NB4 (cell line): ENCODE data around the gene STAM.

Experiments used
- DNase-seq: peaks from one replicate; pipeline ENCODE4 v3.0.0; 2010; ENCODE audit warnings: low read depth
- H3K4me3 ChIP-seq: one replicate; pipeline ENCODE4 v1.5.1; 2011; ENCODE audit warnings: mild to moderate bottlenecking, low read depth, low read length, moderate library complexity
- CTCF ChIP-seq: IDR thresholded peaks from one replicate; pipeline ENCODE4 v1.5.1; 2012; ENCODE audit warnings: low read depth, low read length
- MYC ChIP-seq: IDR thresholded peaks from 2 replicates; pipeline ENCODE4 v1.6.1; 2011; ENCODE audit warnings: low read depth, low read length
- POLR2A ChIP-seq: IDR thresholded peaks from 2 replicates; pipeline ENCODE4 v1.6.1; 2011; ENCODE audit warnings: mild to moderate bottlenecking; ENCODE audit not compliant: insufficient read length; ENCODE audit errors: extremely low read depth
- TF ChIP-seq, protein P1 (sequence below): IDR thresholded peaks from 2 replicates; pipeline ENCODE4 v1.6.1; 2011; ENCODE audit warnings: low read depth, low read length

Gene STAM

DNA sequence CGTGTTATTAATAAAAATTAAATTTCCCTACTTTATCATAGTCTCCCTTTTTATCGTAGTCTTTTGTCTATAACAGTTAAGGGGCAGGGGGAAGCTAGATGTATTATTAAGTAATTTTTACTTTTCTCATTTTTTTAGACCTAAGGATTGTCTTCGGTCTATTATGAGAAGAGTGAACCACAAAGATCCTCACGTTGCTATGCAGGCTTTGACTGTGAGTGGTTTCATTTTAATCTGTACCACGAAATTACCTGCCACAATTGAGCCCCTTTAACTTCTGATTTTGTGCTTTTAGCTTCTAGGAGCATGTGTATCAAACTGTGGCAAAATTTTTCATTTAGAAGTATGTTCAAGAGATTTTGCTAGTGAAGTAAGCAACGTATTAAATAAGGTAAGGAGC is 40.6 kb downstream of the STAM start:
- no peak overlapping the region for H3K4me3 ChIP-seq
- no peak for DNase-seq
- TF ChIP-seq POLR2A (no peak), CTCF (no peak), MYC (no peak)
- TF ChIP-seq, protein P1, sequence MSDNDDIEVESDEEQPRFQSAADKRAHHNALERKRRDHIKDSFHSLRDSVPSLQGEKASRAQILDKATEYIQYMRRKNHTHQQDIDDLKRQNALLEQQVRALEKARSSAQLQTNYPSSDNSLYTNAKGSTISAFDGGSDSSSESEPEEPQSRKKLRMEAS, result no peak

DNA sequence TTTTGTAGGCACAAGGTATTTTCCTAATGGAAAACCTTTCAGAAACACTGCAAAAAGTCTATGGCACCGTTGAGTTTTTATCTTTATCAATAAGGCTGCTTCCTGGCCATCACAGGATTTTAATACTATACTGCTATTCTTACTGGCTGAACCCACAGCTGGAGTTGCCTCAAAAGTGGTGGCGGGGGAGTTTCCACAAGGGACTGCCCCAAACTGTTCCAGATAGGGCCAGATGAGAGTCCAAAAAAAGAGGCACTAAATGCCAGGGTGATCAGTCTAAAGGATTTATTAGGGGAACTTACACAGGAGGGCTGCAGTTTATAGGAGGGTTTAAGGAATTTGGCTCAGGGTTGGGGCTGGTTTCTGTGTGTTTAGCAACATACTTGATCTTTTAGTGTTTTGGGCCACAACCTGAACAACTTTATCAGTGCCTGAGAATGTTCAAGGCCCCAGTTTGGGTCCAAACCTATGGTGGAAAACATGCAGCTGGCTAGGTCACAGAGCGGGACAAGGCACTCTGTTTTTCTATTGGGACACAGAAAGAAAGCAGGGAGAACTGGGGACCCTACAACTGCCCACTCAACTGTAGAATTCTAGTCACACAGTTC is 41.4 kb downstream of the STAM start:
- peak; percentile 10 for DNase-seq
- no peak overlapping the region for H3K4me3 ChIP-seq
- TF ChIP-seq, protein P1, result no peak
- TF ChIP-seq MYC, result no peak
- no peak for TF ChIP-seq POLR2A
- no peak for TF ChIP-seq CTCF

DNA sequence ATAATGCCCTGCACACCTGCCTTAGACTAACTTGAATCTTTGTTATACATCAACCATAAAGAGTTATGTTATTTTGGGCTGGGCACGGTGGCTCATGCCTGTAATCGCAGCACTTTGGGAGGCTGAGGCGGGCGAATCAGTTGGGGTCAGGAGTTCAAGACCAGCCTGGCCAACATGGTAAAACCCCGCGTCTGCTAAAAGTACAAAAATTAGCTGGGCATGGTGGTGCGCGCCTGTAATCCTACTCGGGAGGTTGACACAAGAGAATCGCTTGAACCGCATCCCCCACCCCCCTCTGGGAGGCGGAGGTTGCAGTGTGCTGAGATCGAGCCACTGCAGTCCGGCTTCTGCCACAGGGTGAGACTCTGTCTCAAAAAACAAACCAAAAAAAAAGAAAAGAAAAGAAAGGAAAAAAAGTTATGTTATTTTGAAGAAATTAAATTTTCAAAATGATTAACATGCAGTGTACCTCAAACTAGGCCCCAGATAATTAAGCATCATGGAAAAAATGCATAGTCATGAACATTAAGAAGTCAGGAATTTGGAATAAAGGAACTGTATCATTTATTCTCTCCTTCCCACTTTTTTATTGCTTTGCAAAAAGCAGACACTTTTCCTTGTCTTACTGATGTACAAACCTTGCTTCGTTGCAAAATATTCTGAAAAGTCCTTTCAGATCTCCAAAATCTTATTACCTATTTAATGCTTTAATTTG is 43.3 kb downstream of the STAM start:
- no peak overlapping the region for H3K4me3 ChIP-seq
- DNase-seq, result no peak
- TF ChIP-seq CTCF (no peak), POLR2A (no peak), MYC (no peak)
- TF ChIP-seq, protein P1, result no peak

DNA sequence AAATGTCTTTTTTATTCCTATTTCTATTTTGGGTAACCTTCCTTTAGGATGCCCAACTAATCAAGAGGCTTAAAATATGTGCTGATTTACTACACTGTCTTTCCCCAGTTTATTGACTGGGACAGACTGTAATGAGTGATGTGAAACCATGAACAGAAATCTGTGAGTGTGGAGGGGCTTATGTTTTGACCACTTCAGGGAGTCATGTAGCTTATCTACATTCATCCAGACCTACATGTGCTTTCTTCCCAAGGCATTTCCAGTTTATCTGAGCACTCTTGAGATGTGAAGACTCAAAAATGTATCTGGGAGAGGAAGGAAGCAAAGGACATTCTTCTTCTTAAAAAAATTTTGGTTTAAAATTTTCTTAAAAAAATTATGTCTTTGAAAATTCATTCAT is 45.2 kb downstream of the STAM start:
- TF ChIP-seq POLR2A, result no peak
- TF ChIP-seq MYC, result no peak
- TF ChIP-seq, protein P1, result no peak
- TF ChIP-seq CTCF, result no peak
- no peak for DNase-seq

GRCh38 chr10:17693009-17693408 is 49.1 kb downstream of the STAM start:
- DNase-seq, result no peak
- TF ChIP-seq, protein P1, result no peak
- TF ChIP-seq POLR2A (no peak), MYC (no peak), CTCF (no peak)
- no peak overlapping the region for H3K4me3 ChIP-seq

More for the DNA sequence above, 45.2 kb downstream of the STAM start:
- H3K4me3 ChIP-seq, result no peak overlapping the region
